Body of pancreas (tissue), 4 donors: ENCODE measurements around the gene CCL4. TPM values are rescaled to one million over a fixed set of nuclear protein-coding genes. Genes with fewer than 3 reads are reported as not detected.

Source experiments
- ATAC-seq: fragments of 150-250 bp; one replicate; pipeline ENCODE4 v1.9.1; 2016
- DNase-seq, 4 donors: peaks; one replicate each; pipeline ENCODE4 v3.0.0-alpha.2; 2019
- H3K27ac ChIP-seq, 4 donors: fragments of 200-600 bp; sonication (generic); 1 replicate in 3 of 4; 2 replicates in 1 of 4; pipeline versions ENCODE4 v1.5.1 to v1.6.1; 2016 to 2019; ENCODE audit warnings: mild to moderate bottlenecking in 1 of 4, mixed read lengths in 1 of 4, moderate library complexity in 1 of 4
- H3K27me3 ChIP-seq, 2 donors: fragments of 200-600 bp; sonication (generic); one replicate each; pipeline ENCODE4 v1.6.0; 2016; ENCODE audit warnings: mild to moderate bottlenecking in 1 of 2
- H3K36me3 ChIP-seq, 2 donors: fragments of 200-600 bp; sonication (generic); replicated peaks in 1 of 2; 2 replicates each; pipeline ENCODE4 v1.5.1; 2016; ENCODE audit warnings: low read depth in 2 of 2; ENCODE audit not compliant: insufficient read depth in 1 of 2
- H3K4me1 ChIP-seq: fragments of 200-600 bp; sonication (generic); one replicate; pipeline ENCODE4 v1.6.0; 2016
- H3K4me3 ChIP-seq, 2 donors: fragments of 200-600 bp; sonication (generic); 1 replicate in 1 of 2; 2 replicates in 1 of 2; pipeline ENCODE4 v1.5.1; 2016 to 2019
- H3K9me3 ChIP-seq, 3 donors: fragments of 200-600 bp; sonication (generic); 1 replicate in 2 of 3; 2 replicates in 1 of 3; pipeline ENCODE4 v1.5.1; 2016
- CTCF ChIP-seq, 7 experiments: fragments of 450-650 bp in 4 of 7; fragments of 200-600 bp in 3 of 7; sonication (generic) in 3 of 7; IDR thresholded peaks; one replicate each; pipeline ENCODE4 v1.5.1; 2016 to 2019; ENCODE audit warnings: antibody characterized with exemption in 7 of 7
- POLR2A ChIP-seq, 3 donors: fragments of 450-650 bp; IDR thresholded peaks; one replicate each; pipeline ENCODE4 v1.6.1; 2016; ENCODE audit warnings: antibody characterized with exemption in 3 of 3, mild to moderate bottlenecking in 2 of 3
- WGBS, 2 donors: methylation state at CpG; one replicate each; pipeline ENCODE4 v1.1.5; 2017; 5-methylcytosine and 5-hydroxymethylcytosine counted together
- intact Hi-C: fragments of 100-400 bp; cut with DNase I; formaldehyde crosslinking; loops from one replicate; pipeline ENCODE4 v1.15.1; 2023
- total RNA-seq, 2 donors: library from RNA; depleted of rRNA; stranded (reverse); fragments of >200 nt; gene quantifications; one replicate each; pipeline ENCODE4 v1.1.0, GENCODE V29; 2016

The CCL4 gene
- total RNA-seq, 2 donors from 2014 or later = not detected

GRCh38 chr17:36131931-36132330 is 28.3 kb downstream of the CCL4 start:
- WGBS, 2 donors = 81 to 86% methylated on average over 3 of the region's 3 CpGs
- Histone ChIP-seq H3K9me3 (peaks cover 0 to 1% (median 0%) of the 10 kb centered on the region in 3 donors), H3K27ac (no peak overlapping the region), H3K4me3 (no peak overlapping the region), H3K36me3 (no peaks in the 10 kb centered on the region), H3K27me3 (no peaks in the 10 kb centered on the region), H3K4me1 (no peaks in the 10 kb centered on the region)
- TF ChIP-seq POLR2A (IDR thresholded peaks at IDR 0.05) (no peak), CTCF (IDR thresholded peaks at IDR 0.05) (no peak)
- ATAC-seq = no peak
- intact Hi-C loops = no loop called here
- no peak for DNase-seq

GRCh38 chr17:36132421-36132831 is 28.8 kb downstream of the CCL4 start:
- H3K4me1 ChIP-seq = no peaks in the 10 kb centered on the region

GRCh38 chr17:36133602-36134236 is 30.1 kb downstream of the CCL4 start:
- TF ChIP-seq POLR2A (IDR thresholded peaks at IDR 0.05) = no peak
- TF ChIP-seq CTCF (IDR thresholded peaks at IDR 0.05) = no peak
- no peaks in the 10 kb centered on the region for H3K36me3 ChIP-seq
- no peaks in the 10 kb centered on the region for H3K4me1 ChIP-seq
- 34 to 44% methylated on average over 4 of the region's 4 CpGs for WGBS, 2 donors
- DNase-seq (peak in 1 of 4 donors; percentile 53), ATAC-seq (no peak)
- no peaks in the 10 kb centered on the region for H3K27me3 ChIP-seq
- intact Hi-C loops = no loop called here
- H3K27ac ChIP-seq = no peak overlapping the region
- H3K4me3 ChIP-seq = no peak overlapping the region
- no peaks in the 10 kb centered on the region for H3K9me3 ChIP-seq

More at GRCh38 chr17:36132421-36132831, 28.8 kb downstream of the CCL4 start:
- ATAC-seq (no peak), DNase-seq (no peak)
- Histone ChIP-seq H3K9me3 (no peaks in the 10 kb centered on the region), H3K4me3 (no peak overlapping the region), H3K27me3 (no peaks in the 10 kb centered on the region), H3K36me3 (no peaks in the 10 kb centered on the region), H3K27ac (no peak overlapping the region)
- TF ChIP-seq CTCF (IDR thresholded peaks at IDR 0.05) (no peak), POLR2A (IDR thresholded peaks at IDR 0.05) (no peak)
- 64 to 74% methylated on average over 2 of the region's 2 CpGs for WGBS, 2 donors
- intact Hi-C loops = no loop called here

GRCh38 chr17:36135465-36135864 is 31.8 kb downstream of the CCL4 start:
- H3K4me1 ChIP-seq = no peaks in the 10 kb centered on the region
- intact Hi-C loops = no loop called here
- H3K27me3 ChIP-seq = no peaks in the 10 kb centered on the region
- no peaks in the 10 kb centered on the region for H3K9me3 ChIP-seq
- no peak overlapping the region for H3K27ac ChIP-seq
- ATAC-seq = no peak
- WGBS, 2 donors = 79 to 85% methylated on average over 4 of the region's 4 CpGs
- TF ChIP-seq CTCF (IDR thresholded peaks at IDR 0.05) = no peak
- TF ChIP-seq POLR2A (IDR thresholded peaks at IDR 0.05) = no peak
- DNase-seq = no peak
- no peaks in the 10 kb centered on the region for H3K36me3 ChIP-seq
- H3K4me3 ChIP-seq = no peak overlapping the region

- no peak for TF ChIP-seq POLR2A (IDR thresholded peaks at IDR 0.05)
- no peak for TF ChIP-seq CTCF (IDR thresholded peaks at IDR 0.05)
- Histone ChIP-seq H3K36me3 (no peaks in the 10 kb centered on the region), H3K4me3 (no peak overlapping the region), H3K27me3 (no peaks in the 10 kb centered on the region), H3K27ac (no peak overlapping the region), H3K9me3 (no peaks in the 10 kb centered on the region), H3K4me1 (no peaks in the 10 kb centered on the region)
- WGBS, 2 donors = 58 to 75% methylated on average over 1 of the region's 1 CpG
- DNase-seq (no peak), ATAC-seq (no peak)
- intact Hi-C loops = no loop called here
These were observed 32.4 kb downstream of the CCL4 start for GRCh38 chr17:36136036-36136435.
